ENCODE results near the gene STK32A.
"Not testable (repeated sequence)": the region's sequence is repeated elsewhere in the genome, so short reads cannot be mapped to it uniquely, and the experiment has no call there.

STK32A gene

GRCh38 chr5:147240266-147240985 lies 5.6 kb downstream of the STK32A start:
- H3K27ac ChIP-seq (ENCODE audit: low read depth, low read length), result no peak overlapping the region
- no peaks in the 10 kb centered on the region for H3K4me1 ChIP-seq (ENCODE audit: control insufficient read depth, low read length)
- H3K9me3 ChIP-seq (ENCODE audit: control insufficient read depth, insufficient read depth, low read length), result no peaks in the 10 kb centered on the region
- no peak for TF ChIP-seq CTCF (IDR thresholded peaks at IDR 0.05; ENCODE audit: low read depth, low read length, poor library complexity, severe bottlenecking)
- TF ChIP-seq EZH2phosphoT487 (IDR thresholded peaks at IDR 0.05; ENCODE audit: borderline replicate concordance, low read length), result no peak
- no peaks in the 10 kb centered on the region for H3K36me3 ChIP-seq (ENCODE audit: control insufficient read depth, low read length)
- H3K9me2 ChIP-seq (replicated peaks; ENCODE audit: control insufficient read depth, low read length), result no peaks in the 10 kb centered on the region
- no peaks in the 10 kb centered on the region for H3K79me2 ChIP-seq (ENCODE audit: control insufficient read depth, low read length)
- no peak overlapping the region for H3K4me3 ChIP-seq (ENCODE audit: low read length)
- no peaks in the 10 kb centered on the region for H4K20me1 ChIP-seq (ENCODE audit: control insufficient read depth, insufficient read depth, low read depth, low read length)
- no peaks in the 10 kb centered on the region for H3F3A ChIP-seq (ENCODE audit: control insufficient read depth, insufficient read depth)
- H3K4me2 ChIP-seq (ENCODE audit: low read length), result no peak overlapping the region
- no peaks in the 10 kb centered on the region; the same call in 1 of the 2 replicates for H3K27me3 ChIP-seq (ENCODE audit: control insufficient read depth, low read length)

- not testable (repeated sequence) for H4K20me1 ChIP-seq (ENCODE audit: control insufficient read depth, insufficient read depth, low read depth, low read length); H3K4me2 ChIP-seq (ENCODE audit: low read length); H3K4me3 ChIP-seq (ENCODE audit: low read length); H3K9me3 ChIP-seq (ENCODE audit: control insufficient read depth, insufficient read depth, low read length); H3K79me2 ChIP-seq (ENCODE audit: control insufficient read depth, low read length); H3K4me1 ChIP-seq (ENCODE audit: control insufficient read depth, low read length); H3K9me2 ChIP-seq (replicated peaks; ENCODE audit: control insufficient read depth, low read length); H3F3A ChIP-seq (ENCODE audit: control insufficient read depth, insufficient read depth); H3K27me3 ChIP-seq (ENCODE audit: control insufficient read depth, low read length); H3K27ac ChIP-seq (ENCODE audit: low read depth, low read length); H3K36me3 ChIP-seq (ENCODE audit: control insufficient read depth, low read length)
Measured at GRCh38 chr5:147243238-147243637, 8.4 kb downstream of the STK32A start.

DNA sequence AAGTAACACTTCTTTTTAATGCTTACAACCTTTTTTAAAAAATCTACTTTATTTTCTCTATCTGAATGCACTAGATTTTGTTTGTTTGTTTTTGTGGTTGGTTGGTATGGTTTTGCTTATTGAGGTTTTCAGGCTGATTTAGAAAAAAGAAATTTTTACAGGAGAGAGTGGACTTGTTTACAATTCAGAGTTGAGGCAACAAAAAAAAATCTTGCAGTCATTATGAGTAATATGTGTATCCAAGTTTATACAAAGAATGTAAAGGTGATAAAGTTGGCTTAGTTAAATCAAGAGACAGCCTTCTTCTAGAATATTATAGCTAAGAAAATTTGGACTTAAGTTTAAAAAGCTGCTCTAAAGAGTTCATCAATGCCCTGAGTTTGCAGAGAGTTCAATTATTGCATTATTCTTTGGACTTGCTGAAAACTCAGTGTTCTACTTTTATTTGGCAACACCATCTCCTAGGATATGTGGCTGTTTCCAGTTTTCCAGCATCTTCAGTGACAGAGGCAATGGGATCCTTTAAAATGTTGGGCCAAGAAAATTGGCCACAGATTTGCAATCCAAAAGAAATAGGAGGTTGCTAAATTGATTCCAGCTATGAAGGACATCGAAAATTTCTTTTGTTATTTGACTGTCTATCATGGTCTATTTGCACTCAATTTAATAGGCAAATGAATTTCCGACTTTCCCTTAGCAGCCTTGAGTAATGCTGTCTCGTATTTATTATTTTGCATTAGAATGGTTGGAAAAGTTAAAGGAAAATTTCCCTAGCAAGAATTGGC lies 10.7 kb downstream of the STK32A start:
- Histone ChIP-seq H3K9me3 (ENCODE audit: control insufficient read depth, insufficient read depth, low read length) (no peaks in the 10 kb centered on the region), H3K4me2 (ENCODE audit: low read length) (no peak overlapping the region), H3K9me2 (replicated peaks; ENCODE audit: control insufficient read depth, low read length) (no peaks in the 10 kb centered on the region), H3F3A (ENCODE audit: control insufficient read depth, insufficient read depth) (no peaks in the 10 kb centered on the region), H3K27me3 (ENCODE audit: control insufficient read depth, low read length) (no peaks in the 10 kb centered on the region), H3K36me3 (ENCODE audit: control insufficient read depth, low read length) (no peaks in the 10 kb centered on the region), H3K4me1 (ENCODE audit: control insufficient read depth, low read length) (no peaks in the 10 kb centered on the region), H3K4me3 (ENCODE audit: low read length) (no peak overlapping the region), H4K20me1 (ENCODE audit: control insufficient read depth, insufficient read depth, low read depth, low read length) (no peaks in the 10 kb centered on the region), H3K79me2 (ENCODE audit: control insufficient read depth, low read length) (no peaks in the 10 kb centered on the region), H3K27ac (ENCODE audit: low read depth, low read length) (no peak overlapping the region)
- TF ChIP-seq CTCF (IDR thresholded peaks at IDR 0.05; ENCODE audit: low read depth, low read length, poor library complexity, severe bottlenecking), result no peak
- TF ChIP-seq EZH2phosphoT487 (IDR thresholded peaks at IDR 0.05; ENCODE audit: borderline replicate concordance, low read length), result no peak

GRCh38 chr5:147248561-147248960 lies 13.7 kb downstream of the STK32A start:
- H3K4me3 ChIP-seq (ENCODE audit: low read length), result no peak overlapping the region
- H4K20me1 ChIP-seq (ENCODE audit: control insufficient read depth, insufficient read depth, low read depth, low read length), result no peaks in the 10 kb centered on the region
- H3K27ac ChIP-seq (ENCODE audit: low read depth, low read length), result no peak overlapping the region
- H3K9me2 ChIP-seq (replicated peaks; ENCODE audit: control insufficient read depth, low read length), result no peaks in the 10 kb centered on the region
- no peaks in the 10 kb centered on the region for H3K4me1 ChIP-seq (ENCODE audit: control insufficient read depth, low read length)
- no peak for TF ChIP-seq CTCF (IDR thresholded peaks at IDR 0.05; ENCODE audit: low read depth, low read length, poor library complexity, severe bottlenecking)
- no peak for TF ChIP-seq EZH2phosphoT487 (IDR thresholded peaks at IDR 0.05; ENCODE audit: borderline replicate concordance, low read length)
- no peaks in the 10 kb centered on the region for H3K9me3 ChIP-seq (ENCODE audit: control insufficient read depth, insufficient read depth, low read length)
- H3F3A ChIP-seq (ENCODE audit: control insufficient read depth, insufficient read depth), result no peaks in the 10 kb centered on the region
- no peaks in the 10 kb centered on the region for H3K36me3 ChIP-seq (ENCODE audit: control insufficient read depth, low read length)
- no peaks in the 10 kb centered on the region for H3K79me2 ChIP-seq (ENCODE audit: control insufficient read depth, low read length)
- H3K4me2 ChIP-seq (ENCODE audit: low read length), result no peak overlapping the region
- no peaks in the 10 kb centered on the region for H3K27me3 ChIP-seq (ENCODE audit: control insufficient read depth, low read length)

All from DOHH2 (cell line).